GM12873 (cell line): Measurements from ENCODE around the gene PDE4D.

ENCODE experiments used
- TF ChIP-seq, protein P1 (sequence below): IDR thresholded peaks from 2 replicates; pipeline ENCODE4 v1.5.1; 2012; ENCODE audit warnings: low read depth, mild to moderate bottlenecking, moderate library complexity, low read length, control low read depth; ENCODE audit not compliant: insufficient read depth; ENCODE audit errors: missing control alignments

Gene PDE4D

DNA sequence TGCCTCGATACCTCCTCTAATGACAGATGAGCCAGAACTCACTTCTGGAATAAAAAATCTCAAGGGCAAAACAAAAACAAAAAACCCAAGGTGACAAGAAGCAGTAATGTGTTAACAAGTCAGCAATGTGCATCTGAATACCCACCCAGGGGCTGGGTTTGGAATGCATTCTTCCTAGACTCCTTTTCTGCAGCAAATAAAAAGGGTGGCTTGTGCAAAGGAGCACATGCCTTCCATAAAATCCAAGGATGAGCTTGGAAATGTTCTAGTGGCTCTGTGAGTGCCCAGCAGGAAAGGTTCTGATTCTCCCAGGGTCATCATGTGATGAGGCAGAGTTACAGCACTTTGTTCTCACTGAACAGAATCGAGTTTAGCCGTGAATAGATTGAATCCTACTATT is 710.8 kb downstream of the PDE4D start:
- TF ChIP-seq, protein P1, sequence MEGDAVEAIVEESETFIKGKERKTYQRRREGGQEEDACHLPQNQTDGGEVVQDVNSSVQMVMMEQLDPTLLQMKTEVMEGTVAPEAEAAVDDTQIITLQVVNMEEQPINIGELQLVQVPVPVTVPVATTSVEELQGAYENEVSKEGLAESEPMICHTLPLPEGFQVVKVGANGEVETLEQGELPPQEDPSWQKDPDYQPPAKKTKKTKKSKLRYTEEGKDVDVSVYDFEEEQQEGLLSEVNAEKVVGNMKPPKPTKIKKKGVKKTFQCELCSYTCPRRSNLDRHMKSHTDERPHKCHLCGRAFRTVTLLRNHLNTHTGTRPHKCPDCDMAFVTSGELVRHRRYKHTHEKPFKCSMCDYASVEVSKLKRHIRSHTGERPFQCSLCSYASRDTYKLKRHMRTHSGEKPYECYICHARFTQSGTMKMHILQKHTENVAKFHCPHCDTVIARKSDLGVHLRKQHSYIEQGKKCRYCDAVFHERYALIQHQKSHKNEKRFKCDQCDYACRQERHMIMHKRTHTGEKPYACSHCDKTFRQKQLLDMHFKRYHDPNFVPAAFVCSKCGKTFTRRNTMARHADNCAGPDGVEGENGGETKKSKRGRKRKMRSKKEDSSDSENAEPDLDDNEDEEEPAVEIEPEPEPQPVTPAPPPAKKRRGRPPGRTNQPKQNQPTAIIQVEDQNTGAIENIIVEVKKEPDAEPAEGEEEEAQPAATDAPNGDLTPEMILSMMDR: no peak

- TF ChIP-seq, protein P1: no peak
Measured at GRCh38 chr5:59180515-59180914, 713.0 kb downstream of the PDE4D start.

GRCh38 chr5:59179704-59180103 is 713.8 kb downstream of the PDE4D start:
- TF ChIP-seq, protein P1: no peak

DNA sequence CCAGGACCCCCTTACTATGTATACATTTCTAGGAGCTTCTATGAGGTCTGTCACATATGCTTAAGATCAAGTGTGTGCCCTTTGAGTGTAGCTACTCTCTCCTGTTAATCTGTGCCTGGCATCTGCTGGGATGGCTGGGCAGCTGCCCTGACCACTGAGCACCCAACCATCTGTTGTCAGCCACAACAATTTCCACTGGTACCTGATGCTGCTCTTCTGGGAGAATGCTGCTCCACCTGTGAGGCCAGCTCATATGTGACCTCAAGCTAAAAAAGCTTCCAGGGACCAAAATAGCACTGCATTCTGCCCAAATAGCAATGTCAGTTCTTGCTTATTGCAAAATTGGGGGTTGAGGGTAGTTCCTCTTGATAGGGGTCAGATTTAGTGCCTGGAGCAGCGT is 715.0 kb downstream of the PDE4D start:
- TF ChIP-seq, protein P1: no peak

DNA sequence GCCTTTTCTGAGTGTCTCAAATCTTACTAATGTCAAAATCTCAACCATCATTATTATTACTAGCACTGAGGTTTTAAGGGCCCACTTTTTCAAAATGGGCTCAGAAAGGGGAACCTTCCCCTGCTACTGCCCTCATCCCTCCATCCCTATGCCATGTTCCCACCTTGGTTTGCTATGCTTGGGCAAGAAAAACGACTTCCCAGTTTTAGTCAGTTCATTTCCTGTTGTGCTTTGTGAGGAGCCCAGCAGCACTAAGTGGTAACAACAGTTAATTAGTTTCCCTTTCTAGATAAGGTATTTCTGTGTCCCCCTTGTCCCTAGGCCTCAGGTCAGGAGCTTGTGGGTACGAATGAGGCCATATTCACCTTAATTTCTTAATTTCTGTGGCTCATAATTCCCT is 715.5 kb downstream of the PDE4D start:
- TF ChIP-seq, protein P1: no peak

- TF ChIP-seq, protein P1: no peak
Measured at GRCh38 chr5:59177644-59178043, 715.9 kb downstream of the PDE4D start.

GRCh38 chr5:59174248-59174844 is 719.2 kb downstream of the PDE4D start:
- TF ChIP-seq, protein P1: peak; percentile 71

DNA sequence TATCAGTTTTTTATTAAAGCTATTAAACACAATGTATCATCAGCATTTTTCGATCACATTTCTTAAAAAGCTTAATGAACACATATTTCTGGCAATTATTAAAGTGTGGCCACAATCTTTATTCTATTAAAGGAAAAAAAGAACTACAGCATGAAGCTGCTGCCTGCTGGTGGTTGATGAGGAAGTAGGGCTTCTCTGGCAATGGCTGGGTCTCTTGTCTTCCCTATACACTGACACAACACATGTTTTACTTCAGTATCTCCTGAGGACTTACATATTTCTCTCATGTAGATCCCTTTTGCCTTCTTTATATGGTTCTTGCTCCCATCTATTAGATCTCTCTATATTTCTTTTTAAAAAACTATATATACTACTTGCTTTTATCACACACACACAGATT is 719.9 kb downstream of the PDE4D start:
- TF ChIP-seq, protein P1: no peak
